Thyroid gland (tissue), 4 donors: Measurements from ENCODE around the gene ZNF280A. TPM values are rescaled to one million over a fixed set of nuclear protein-coding genes. Genes with fewer than 3 reads are reported as not detected.

Experiments used
- DNase-seq, 2 donors: peaks; one replicate each; pipeline ENCODE4 v3.0.0-alpha.2; 2019
- H3K27ac ChIP-seq, 3 donors: fragments of 200-600 bp; sonication (generic); 1 replicate in 2 of 3; 2 replicates in 1 of 3; pipeline ENCODE4 v1.5.1; 2016 to 2019; ENCODE audit warnings: mild to moderate bottlenecking in 1 of 3, moderate library complexity in 1 of 3
- H3K27me3 ChIP-seq: fragments of 200-600 bp; sonication (generic); one replicate; pipeline ENCODE4 v1.5.1; 2019
- H3K36me3 ChIP-seq, 2 donors: fragments of 200-600 bp; sonication (generic); one replicate each; pipeline ENCODE4 v1.5.1; 2016 to 2019
- H3K4me1 ChIP-seq, 2 donors: fragments of 200-600 bp; sonication (generic); one replicate each; pipeline ENCODE4 v1.5.1; 2017 to 2019
- H3K4me3 ChIP-seq, 3 donors: fragments of 200-600 bp; sonication (generic); replicated peaks in 1 of 3; 1 replicate in 2 of 3; 2 replicates in 1 of 3; pipeline ENCODE4 v1.5.1; 2016; ENCODE audit warnings: mild to moderate bottlenecking in 1 of 3
- H3K9me3 ChIP-seq: fragments of 200-600 bp; sonication (generic); one replicate; pipeline ENCODE4 v1.5.1; 2017
- POLR2A ChIP-seq, 2 donors: fragments of 450-650 bp; IDR thresholded peaks; one replicate each; pipeline ENCODE4 v1.6.1; 2017; ENCODE audit warnings: antibody characterized with exemption in 2 of 2, mild to moderate bottlenecking in 2 of 2, moderate library complexity in 1 of 2
- WGBS, 2 donors: methylation state at CpG; one replicate each; pipeline ENCODE4 v1.1.5; 2017; 5-methylcytosine and 5-hydroxymethylcytosine counted together
- intact Hi-C: fragments of 100-400 bp; cut with DNase I; formaldehyde crosslinking; loops from one replicate; pipeline ENCODE4 v1.15.1; 2023
- total RNA-seq, 4 donors: library from RNA; depleted of rRNA; stranded (reverse); fragments of >200 nt; gene quantifications; one replicate each; pipeline ENCODE4 v1.2.3, GENCODE V29; 2016
- TF ChIP-seq, protein P1 (sequence below), 6 experiments: fragments of 200-600 bp in 3 of 6; fragments of 450-650 bp in 3 of 6; sonication (generic) in 3 of 6; IDR thresholded peaks; one replicate each; pipeline ENCODE4 v1.5.1; 2016 to 2019; ENCODE audit warnings: antibody characterized with exemption in 6 of 6, mild to moderate bottlenecking in 2 of 6, inconsistent platforms in 1 of 6, moderate library complexity in 1 of 6

The ZNF280A gene
- total RNA-seq, 4 donors from 2014 or later: not detected

GRCh38 chr22:22531770-22532546 is 11.9 kb upstream of the ZNF280A start:
- no peaks in the 10 kb centered on the region for H3K36me3 ChIP-seq
- no peak for DNase-seq
- no peaks in the 10 kb centered on the region for H3K9me3 ChIP-seq
- H3K4me1 ChIP-seq: no peaks in the 10 kb centered on the region
- no peak overlapping the region for H3K4me3 ChIP-seq
- H3K27me3 ChIP-seq: no peaks in the 10 kb centered on the region
- H3K27ac ChIP-seq: no peak overlapping the region
- TF ChIP-seq, protein P1, sequence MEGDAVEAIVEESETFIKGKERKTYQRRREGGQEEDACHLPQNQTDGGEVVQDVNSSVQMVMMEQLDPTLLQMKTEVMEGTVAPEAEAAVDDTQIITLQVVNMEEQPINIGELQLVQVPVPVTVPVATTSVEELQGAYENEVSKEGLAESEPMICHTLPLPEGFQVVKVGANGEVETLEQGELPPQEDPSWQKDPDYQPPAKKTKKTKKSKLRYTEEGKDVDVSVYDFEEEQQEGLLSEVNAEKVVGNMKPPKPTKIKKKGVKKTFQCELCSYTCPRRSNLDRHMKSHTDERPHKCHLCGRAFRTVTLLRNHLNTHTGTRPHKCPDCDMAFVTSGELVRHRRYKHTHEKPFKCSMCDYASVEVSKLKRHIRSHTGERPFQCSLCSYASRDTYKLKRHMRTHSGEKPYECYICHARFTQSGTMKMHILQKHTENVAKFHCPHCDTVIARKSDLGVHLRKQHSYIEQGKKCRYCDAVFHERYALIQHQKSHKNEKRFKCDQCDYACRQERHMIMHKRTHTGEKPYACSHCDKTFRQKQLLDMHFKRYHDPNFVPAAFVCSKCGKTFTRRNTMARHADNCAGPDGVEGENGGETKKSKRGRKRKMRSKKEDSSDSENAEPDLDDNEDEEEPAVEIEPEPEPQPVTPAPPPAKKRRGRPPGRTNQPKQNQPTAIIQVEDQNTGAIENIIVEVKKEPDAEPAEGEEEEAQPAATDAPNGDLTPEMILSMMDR (IDR thresholded peaks at IDR 0.05): no peak
- no peak for TF ChIP-seq POLR2A (IDR thresholded peaks at IDR 0.05)
- WGBS, 2 donors: 86 to 90% methylated on average over 7 of the region's 7 CpGs
- intact Hi-C loops: no loop called here

GRCh38 chr22:22528780-22529179 is 8.7 kb upstream of the ZNF280A start:
- Histone ChIP-seq H3K27ac (no peak overlapping the region), H3K9me3 (no peaks in the 10 kb centered on the region), H3K27me3 (no peaks in the 10 kb centered on the region), H3K36me3 (no peaks in the 10 kb centered on the region), H3K4me3 (no peak overlapping the region), H3K4me1 (no peaks in the 10 kb centered on the region)
- no peak for DNase-seq
- TF ChIP-seq, protein P1 (IDR thresholded peaks at IDR 0.05): no peak
- TF ChIP-seq POLR2A (IDR thresholded peaks at IDR 0.05): no peak
- WGBS, 2 donors: 84 to 85% methylated on average over 2 of the region's 2 CpGs
- intact Hi-C loops: no loop called here

DNA sequence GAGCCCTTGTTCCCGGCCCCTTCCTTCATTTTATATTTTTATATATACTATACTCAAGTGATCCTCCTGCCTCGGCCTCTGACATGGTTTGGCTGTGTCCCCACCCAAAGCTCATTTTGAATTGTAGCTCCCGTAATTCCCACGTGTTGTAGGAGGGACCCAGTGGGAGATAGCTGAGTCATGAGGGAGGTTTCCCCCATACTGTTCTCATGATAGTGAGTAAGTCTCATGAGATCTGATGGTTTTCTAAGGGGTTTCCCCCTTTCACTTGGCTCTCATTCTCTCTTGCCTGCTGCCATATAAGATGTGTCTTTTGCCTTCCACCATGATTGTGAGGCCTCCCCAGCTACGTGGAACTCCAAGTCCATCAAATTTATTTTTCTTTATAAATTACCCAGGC is 7.2 kb upstream of the ZNF280A start:
- intact Hi-C loops: no loop called here

GRCh38 chr22:22526125-22526912 is 6.2 kb upstream of the ZNF280A start:
- Histone ChIP-seq H3K27ac (no peak overlapping the region), H3K9me3 (no peaks in the 10 kb centered on the region), H3K27me3 (no peaks in the 10 kb centered on the region), H3K4me3 (no peak overlapping the region), H3K36me3 (no peaks in the 10 kb centered on the region), H3K4me1 (no peaks in the 10 kb centered on the region)
- intact Hi-C loops: no loop called here
- no peak for DNase-seq
- TF ChIP-seq, protein P1 (IDR thresholded peaks at IDR 0.05): no peak
- TF ChIP-seq POLR2A (IDR thresholded peaks at IDR 0.05): no peak
- 87 to 96% methylated on average over 4 of the region's 4 CpGs for WGBS, 2 donors

More for the DNA sequence above, 7.2 kb upstream of the ZNF280A start:
- Histone ChIP-seq H3K36me3 (no peaks in the 10 kb centered on the region), H3K27ac (no peak overlapping the region), H3K4me1 (no peaks in the 10 kb centered on the region), H3K27me3 (no peaks in the 10 kb centered on the region), H3K9me3 (no peaks in the 10 kb centered on the region), H3K4me3 (no peak overlapping the region)
- WGBS, 2 donors: 87 to 90% methylated on average over 5 of the region's 5 CpGs
- TF ChIP-seq, protein P1 (IDR thresholded peaks at IDR 0.05): no peak
- TF ChIP-seq POLR2A (IDR thresholded peaks at IDR 0.05): no peak
- no peak for DNase-seq

DNA sequence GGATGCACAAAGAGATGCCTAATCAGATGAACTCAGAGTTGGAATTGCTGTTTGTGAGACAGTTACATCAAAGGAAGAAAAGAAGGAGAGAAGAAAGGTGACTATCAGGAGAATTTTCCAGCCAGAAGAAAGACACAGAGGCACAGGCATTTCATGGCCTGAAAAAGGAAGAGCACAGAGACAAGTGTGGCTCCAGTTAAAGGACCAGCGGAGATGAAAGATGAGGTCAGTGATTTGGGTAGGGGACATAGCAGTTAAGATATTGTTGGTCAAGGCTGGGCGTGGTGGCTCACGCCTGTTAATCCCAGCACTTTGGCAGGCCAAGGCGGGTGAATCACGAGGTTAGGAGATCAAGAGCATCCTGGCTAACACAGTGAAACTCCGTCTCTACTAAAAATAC is 3.4 kb upstream of the ZNF280A start:
- no peak for TF ChIP-seq POLR2A (IDR thresholded peaks at IDR 0.05)
- TF ChIP-seq, protein P1 (IDR thresholded peaks at IDR 0.05): no peak
- DNase-seq: no peak
- H3K4me1 ChIP-seq: no peaks in the 10 kb centered on the region
- intact Hi-C loops: no loop called here
- no peaks in the 10 kb centered on the region for H3K27me3 ChIP-seq
- H3K4me3 ChIP-seq: no peak overlapping the region
- H3K9me3 ChIP-seq: no peaks in the 10 kb centered on the region
- 82 to 85% methylated on average over 6 of the region's 6 CpGs for WGBS, 2 donors
- H3K36me3 ChIP-seq: no peaks in the 10 kb centered on the region
- H3K27ac ChIP-seq: no peak overlapping the region
